ENCODE results near the gene MOCS1. TPM values are rescaled to one million over a fixed set of nuclear protein-coding genes. Genes with fewer than 3 reads are reported as not detected.
A peak's percentile ranks its signal among the peaks of the same experiment; 100 is the strongest.

Gene MOCS1
- total RNA-seq, 4 donors from 2014 or later: 5.0 to 12.0 (median 8.4) TPM

- WGBS, 2 donors: 52 to 57% methylated on average over 3 of the region's 3 CpGs
- H3K27me3 ChIP-seq: no peaks in the 10 kb centered on the region
- H3K4me1 ChIP-seq: peaks cover 0 to 18% (median 0%) of the 10 kb centered on the region in 3 donors
- peak overlapping the region in 2 of 4 donors; percentile 33 to 50 for H3K27ac ChIP-seq
- H3K9me3 ChIP-seq: no peaks in the 10 kb centered on the region
- TF ChIP-seq CTCF (IDR thresholded peaks at IDR 0.05) (no peak), POLR2A (IDR thresholded peaks at IDR 0.05) (no peak)
- no peak overlapping the region for H3K4me3 ChIP-seq
- peaks cover 0 to 7% (median 0%) of the 10 kb centered on the region in 3 donors for H3K36me3 ChIP-seq
- intact Hi-C loops (cut with DNase I): no loop called here
- DNase-seq: no peak
These were observed 72.6 kb downstream of the MOCS1 start for GRCh38 chr6:39861663-39862062.

DNA sequence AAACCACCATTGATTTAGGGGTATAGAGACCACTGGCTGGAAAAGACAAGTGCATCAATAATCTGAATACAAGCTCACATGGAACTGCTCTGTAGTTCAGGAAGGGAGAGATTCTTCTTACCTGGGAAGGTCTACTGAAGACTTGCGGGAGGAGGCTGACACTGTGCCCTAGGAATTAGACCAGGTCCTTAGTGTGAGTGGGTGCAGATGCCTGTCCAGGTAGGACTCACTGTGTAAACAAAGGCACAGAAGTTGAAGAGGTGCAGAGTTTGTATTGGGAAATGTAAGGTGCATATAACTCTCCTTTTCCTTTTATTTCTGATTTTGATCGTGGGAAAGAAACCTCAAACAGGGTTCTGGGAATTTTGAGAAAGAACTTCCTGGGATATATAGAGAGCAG lies 75.2 kb downstream of the MOCS1 start:
- peaks cover 0 to 10% (median 0%) of the 10 kb centered on the region in 3 donors for H3K36me3 ChIP-seq
- intact Hi-C loops (cut with DNase I): no loop called here

GRCh38 chr6:39855356-39855995 lies 78.8 kb downstream of the MOCS1 start:
- intact Hi-C loops (cut with DNase I): no loop called here
- WGBS, 2 donors: 67 to 82% methylated on average over 6 to 7 of the region's 7 CpGs

More for the DNA sequence above, 75.2 kb downstream of the MOCS1 start:
- Histone ChIP-seq H3K27ac (no peak overlapping the region), H3K27me3 (no peaks in the 10 kb centered on the region), H3K4me1 (peaks cover 0 to 38% (median 0%) of the 10 kb centered on the region in 3 donors), H3K9me3 (no peaks in the 10 kb centered on the region), H3K4me3 (no peak overlapping the region)
- 88% methylated on average over 2 of the region's 2 CpGs for WGBS, 2 donors
- no peak for DNase-seq
- TF ChIP-seq CTCF (IDR thresholded peaks at IDR 0.05) (no peak), POLR2A (IDR thresholded peaks at IDR 0.05) (no peak)

More at GRCh38 chr6:39855356-39855995, 78.8 kb downstream of the MOCS1 start:
- peaks cover 0 to 58% (median 0%) of the 10 kb centered on the region in 3 donors for H3K4me1 ChIP-seq
- no peak overlapping the region for H3K4me3 ChIP-seq
- DNase-seq: no peak
- no peaks in the 10 kb centered on the region for H3K27me3 ChIP-seq
- H3K9me3 ChIP-seq: no peaks in the 10 kb centered on the region
- TF ChIP-seq POLR2A (IDR thresholded peaks at IDR 0.05): no peak
- no peak for TF ChIP-seq CTCF (IDR thresholded peaks at IDR 0.05)
- H3K36me3 ChIP-seq: peaks cover 0 to 10% (median 0%) of the 10 kb centered on the region in 3 donors
- H3K27ac ChIP-seq: peak overlapping the region in 3 of 4 donors; percentile 62 to 72 (median 71)

Other genes starting within 250 kb of the MOCS1 start
- gene KIF6, start 209.1 kb downstream of the MOCS1 start, total RNA-seq: under 1 TPM in 1 of 4 donors, not detected in 3; 0.19 TPM
- 10 to 100 TPM in 2 of 4 donors, 1 to 10 TPM in 2; 3.7 to 55.9 (median 11.9) TPM for gene DAAM2, start 142.1 kb downstream of the MOCS1 start, total RNA-seq